Common myeloid progenitor, CD34-positive (primary cell): ENCODE measurements around the gene SYCP1.
"Not testable (repeated sequence)": the region's sequence is repeated elsewhere in the genome, so short reads cannot be mapped to it uniquely, and the experiment has no call there.

Experiments
- CTCF ChIA-PET: fragments of 350-600 bp; sonication (Branson Sonifier 250); formaldehyde crosslinking; loops from one replicate; lab custom pipeline; 2021; ENCODE audit warnings: antibody characterized with exemption; lab: Charles Lee
- POLR2A ChIA-PET: fragments of 350-600 bp; sonication (Branson Sonifier 250); formaldehyde crosslinking; loops from one replicate; lab custom pipeline; 2021; ENCODE audit warnings: antibody characterized with exemption; lab: Charles Lee
- DNase-seq, 3 donors: peaks; one replicate each; pipeline versions ENCODE4 v3.0.0 to v3.0.0-alpha.2; 2013
- H3K27ac ChIP-seq, 2 experiments: 1 replicate in 1 of 2; 2 replicates in 1 of 2; pipeline ENCODE4 v1.7.0; 2013; ENCODE audit warnings: inconsistent platforms in 2 of 2, low read length in 2 of 2, mild to moderate bottlenecking in 2 of 2, low read depth in 1 of 2, moderate library complexity in 1 of 2; ENCODE audit not compliant: severe bottlenecking in 2 of 2, insufficient read depth in 1 of 2, poor library complexity in 1 of 2
- H3K27me3 ChIP-seq, 5 experiments: replicated peaks in 2 of 5; 1 replicate in 3 of 5; 2 replicates in 2 of 5; pipeline versions ENCODE4 v1.6.1 to v1.7.0; 2013; ENCODE audit warnings: low read length in 4 of 5, mild to moderate bottlenecking in 2 of 5, moderate library complexity in 2 of 5, inconsistent platforms in 1 of 5; ENCODE audit not compliant: insufficient read depth in 5 of 5, control insufficient read depth in 4 of 5
- H3K36me3 ChIP-seq, 4 experiments: 1 replicate in 2 of 4; 2 replicates in 2 of 4; pipeline versions ENCODE4 v1.6.1 to v1.7.0; 2013; ENCODE audit warnings: low read length in 3 of 4, control low read depth in 1 of 4, mild to moderate bottlenecking in 1 of 4; ENCODE audit not compliant: control insufficient read depth in 4 of 4, insufficient read depth in 4 of 4
- H3K4me1 ChIP-seq, 4 experiments: 1 replicate in 3 of 4; 2 replicates in 1 of 4; pipeline versions ENCODE4 v1.6.1 to v1.7.1; 2013; ENCODE audit warnings: low read length in 3 of 4, mild to moderate bottlenecking in 3 of 4, control low read depth in 1 of 4, inconsistent platforms in 1 of 4, moderate library complexity in 1 of 4; ENCODE audit not compliant: control insufficient read depth in 4 of 4, insufficient read depth in 4 of 4; ENCODE audit errors: control extremely low read depth in 1 of 4
- H3K4me3 ChIP-seq, 7 experiments: 1 replicate in 4 of 7; 2 replicates in 3 of 7; pipeline versions ENCODE4 v1.5.1 to v1.7.0; 2013; ENCODE audit warnings: mild to moderate bottlenecking in 7 of 7, low read length in 6 of 7, moderate library complexity in 6 of 7, inconsistent platforms in 2 of 7, low read depth in 2 of 7, control low read depth in 1 of 7; ENCODE audit not compliant: insufficient read depth in 4 of 7, control insufficient read depth in 1 of 7; ENCODE audit errors: extremely low read depth in 1 of 7
- H3K9me3 ChIP-seq, 5 experiments: 1 replicate in 4 of 5; 2 replicates in 1 of 5; pipeline versions ENCODE4 v1.6.1 to v1.7.1; 2013; ENCODE audit warnings: low read length in 4 of 5, mild to moderate bottlenecking in 2 of 5, inconsistent platforms in 1 of 5, low read depth in 1 of 5, moderate library complexity in 1 of 5; ENCODE audit not compliant: control insufficient read depth in 4 of 5, insufficient read depth in 2 of 5; ENCODE audit errors: control extremely low read depth in 1 of 5
- WGBS: methylation state at CpG from one replicate; pipeline ENCODE4 v1.1.5; 2013; ENCODE audit not compliant: insufficient coverage; 5-methylcytosine and 5-hydroxymethylcytosine counted together

The SYCP1 gene

DNA sequence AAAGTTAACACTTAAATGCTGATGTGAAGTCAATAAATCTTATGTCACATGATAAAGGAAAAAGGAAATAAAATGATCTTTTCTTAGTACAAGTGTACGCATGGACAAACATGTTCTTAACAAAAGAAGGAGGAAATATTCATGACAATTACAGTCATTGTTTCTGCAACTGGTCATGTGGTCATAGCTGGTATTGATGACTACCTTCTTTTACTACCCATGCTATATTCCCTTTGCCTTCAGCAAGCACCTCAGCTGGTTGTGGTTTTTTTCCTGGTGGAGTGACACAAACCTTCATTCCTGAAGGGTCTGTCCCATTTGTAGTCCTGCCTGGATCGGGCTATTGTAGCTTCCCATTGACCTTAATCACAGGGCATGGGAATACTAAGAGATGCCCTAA, 151.5 kb downstream of the SYCP1 start:
- ChIA-PET CTCF (no interaction called here), POLR2A (no interaction called here)
- no peak for DNase-seq
- Histone ChIP-seq H3K27ac (no peak overlapping the region), H3K4me3 (no peak overlapping the region), H3K4me1 (no peaks in the 10 kb centered on the region), H3K27me3 (no peaks in the 10 kb centered on the region), H3K36me3 (no peaks in the 10 kb centered on the region), H3K9me3 (peaks cover 0 to 1% (median 0%) of the 10 kb centered on the region in 5 experiments)
- WGBS: 67% methylated on average over 1 of the region's 2 CpGs

GRCh38 chr1:115012006-115012405, 157.3 kb downstream of the SYCP1 start:
- Histone ChIP-seq H3K9me3 (no peaks in the 10 kb centered on the region), H3K27me3 (no peaks in the 10 kb centered on the region), H3K36me3 (no peaks in the 10 kb centered on the region), H3K4me3 (no peak overlapping the region), H3K4me1 (no peaks in the 10 kb centered on the region), H3K27ac (no peak overlapping the region)
- ChIA-PET POLR2A (no interaction called here), CTCF (no interaction called here)
- DNase-seq: no peak
- WGBS: 100% methylated on average over 1 of the region's 1 CpG

GRCh38 chr1:115012434-115012833, 157.8 kb downstream of the SYCP1 start:
- no peaks in the 10 kb centered on the region for H3K9me3 ChIP-seq
- POLR2A ChIA-PET: no interaction called here
- H3K27me3 ChIP-seq: no peaks in the 10 kb centered on the region
- H3K36me3 ChIP-seq: no peaks in the 10 kb centered on the region
- CTCF ChIA-PET: no interaction called here
- no peak overlapping the region for H3K27ac ChIP-seq
- H3K4me3 ChIP-seq: no peak overlapping the region
- no peak for DNase-seq
- WGBS: no CpG with 5 or more reads among the region's 1 CpG
- no peaks in the 10 kb centered on the region for H3K4me1 ChIP-seq

DNA sequence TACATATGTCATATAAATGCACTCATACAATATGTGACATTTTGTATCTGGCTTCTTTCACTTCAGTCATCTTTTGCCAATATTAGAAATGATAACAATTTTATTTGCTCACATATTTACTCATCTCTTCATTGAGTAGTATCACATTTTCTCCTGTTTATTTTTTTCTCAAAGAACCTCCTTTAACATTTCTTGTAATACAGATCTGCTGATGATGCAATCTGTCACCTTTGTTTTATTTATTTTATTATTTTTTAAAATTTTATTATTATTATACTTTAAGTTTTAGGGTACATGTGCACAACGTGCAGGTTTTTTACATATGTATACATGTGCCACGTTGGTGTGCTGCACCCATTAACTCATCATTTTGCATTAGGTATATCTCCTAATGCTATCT, 159.1 kb downstream of the SYCP1 start:
- POLR2A ChIA-PET: no interaction called here
- Histone ChIP-seq H3K9me3 (no peaks in the 10 kb centered on the region), H3K4me3 (no peak overlapping the region), H3K27me3 (no peaks in the 10 kb centered on the region), H3K4me1 (no peaks in the 10 kb centered on the region), H3K27ac (no peak overlapping the region), H3K36me3 (no peaks in the 10 kb centered on the region)
- no peak for DNase-seq
- CTCF ChIA-PET: no interaction called here
- 100% methylated on average over 2 of the region's 2 CpGs for WGBS

GRCh38 chr1:115019549-115019948, 164.9 kb downstream of the SYCP1 start:
- DNase-seq, H3K4me3 ChIP-seq, H3K27me3 ChIP-seq, H3K36me3 ChIP-seq, H3K4me1 ChIP-seq, CTCF ChIA-PET, POLR2A ChIA-PET, H3K27ac ChIP-seq, H3K9me3 ChIP-seq: not testable (repeated sequence)
- 100% methylated on average over 8 of the region's 9 CpGs for WGBS

DNA sequence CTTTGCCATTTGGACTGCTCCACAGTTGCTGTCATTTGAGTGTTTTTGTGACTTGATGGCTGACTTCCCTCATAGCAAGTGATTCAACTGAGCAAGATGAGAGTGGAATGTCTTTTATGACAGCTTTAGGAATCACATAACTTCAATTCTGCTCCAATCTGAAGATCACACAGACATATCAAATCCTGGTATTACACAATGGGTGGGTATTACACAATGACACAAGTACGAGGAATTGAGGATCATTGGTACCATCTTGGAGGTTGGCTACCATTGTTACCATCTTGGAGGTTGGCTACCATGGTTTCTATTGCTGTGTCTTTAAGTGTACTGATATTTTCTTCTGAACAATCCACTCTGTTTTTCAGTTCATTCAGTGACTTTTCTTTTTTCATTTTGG, 166.5 kb downstream of the SYCP1 start:
- no peak for DNase-seq
- Histone ChIP-seq H3K27me3 (no peaks in the 10 kb centered on the region), H3K27ac (no peak overlapping the region), H3K4me3 (no peak overlapping the region), H3K36me3 (no peaks in the 10 kb centered on the region), H3K4me1 (no peaks in the 10 kb centered on the region), H3K9me3 (no peaks in the 10 kb centered on the region)
- POLR2A ChIA-PET: no interaction called here
- CTCF ChIA-PET: no interaction called here
- WGBS: no CpG with 5 or more reads among the region's 1 CpG

DNA sequence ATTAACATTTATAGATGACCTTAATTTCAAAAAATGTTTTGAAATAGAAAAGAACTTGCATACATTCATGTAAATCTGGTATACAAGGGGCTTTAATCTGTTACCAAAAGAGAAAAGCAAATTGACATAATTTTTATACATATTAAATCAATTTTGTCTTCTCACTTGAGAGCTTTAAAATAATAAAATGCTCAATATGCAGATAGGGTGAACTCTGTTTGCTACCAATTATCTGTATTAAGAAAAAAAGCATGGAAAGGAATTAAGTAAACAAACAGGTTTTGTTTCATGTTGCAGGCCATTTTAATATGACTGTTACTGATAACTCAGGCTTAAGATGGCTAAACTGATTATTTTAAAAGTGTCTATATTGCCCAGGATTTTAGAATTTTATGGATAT, 168.9 kb downstream of the SYCP1 start:
- no peaks in the 10 kb centered on the region for H3K36me3 ChIP-seq
- no peak overlapping the region for H3K27ac ChIP-seq
- ChIA-PET CTCF (no interaction called here), POLR2A (no interaction called here)
- H3K4me1 ChIP-seq: no peaks in the 10 kb centered on the region
- no peaks in the 10 kb centered on the region for H3K9me3 ChIP-seq
- H3K27me3 ChIP-seq: no peaks in the 10 kb centered on the region
- no peak for DNase-seq
- H3K4me3 ChIP-seq: no peak overlapping the region
